DMS53 (cell line): ENCODE data around the gene DCTN2.

Experiments
- DNase-seq: peaks from one replicate; lab custom pipeline; 2025; lab: John Stamatoyannopoulos, UW

DCTN2 gene

DNA sequence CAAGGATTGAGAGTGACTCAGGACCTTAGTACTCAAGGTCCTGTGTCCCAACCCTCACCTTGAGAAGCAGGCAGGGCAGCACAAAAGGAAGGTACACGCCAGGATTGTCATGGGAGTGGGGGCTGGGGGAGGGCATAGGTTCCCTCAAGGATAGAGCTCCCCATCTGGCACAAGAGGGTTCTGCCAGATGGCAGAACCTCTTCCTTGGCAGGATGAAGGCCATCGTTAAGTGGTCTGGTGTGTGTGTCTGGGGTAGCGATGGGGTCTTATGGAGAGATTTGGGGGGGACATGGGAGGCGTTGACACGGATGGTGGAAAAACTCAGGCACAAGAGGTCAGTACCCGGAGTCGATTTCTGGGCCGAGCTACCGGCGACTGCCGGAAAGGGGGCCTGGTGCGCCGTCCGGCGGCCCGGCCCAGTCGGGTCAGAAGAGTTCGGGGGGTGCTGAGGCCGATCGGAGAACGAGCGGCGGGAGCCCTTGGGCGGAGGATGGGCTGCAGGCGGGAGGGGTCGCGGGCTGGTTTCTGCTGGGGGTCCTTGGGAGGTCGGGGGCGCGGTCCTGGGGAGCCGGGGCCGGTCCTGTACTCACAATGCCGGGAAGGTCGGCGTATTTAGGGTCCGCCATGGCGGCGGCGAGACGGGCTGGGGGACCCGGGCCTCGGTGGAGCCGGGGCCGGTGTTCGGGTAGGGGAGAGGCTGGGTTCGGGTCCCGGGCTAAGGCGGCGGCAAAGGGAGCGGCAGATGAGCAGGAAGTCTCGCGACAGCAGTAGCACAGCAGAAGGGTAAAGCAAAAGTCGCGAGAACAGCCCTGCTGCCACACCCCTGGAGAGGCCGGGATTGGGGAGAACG is at the start of gene DCTN2:
Gene DCTN2 (minus strand): TSS at position 755 of the 850 bp plus-strand sequence. CDS start 129 bp downstream, at position 626.
- DNase-seq = peak; percentile 99

DNA sequence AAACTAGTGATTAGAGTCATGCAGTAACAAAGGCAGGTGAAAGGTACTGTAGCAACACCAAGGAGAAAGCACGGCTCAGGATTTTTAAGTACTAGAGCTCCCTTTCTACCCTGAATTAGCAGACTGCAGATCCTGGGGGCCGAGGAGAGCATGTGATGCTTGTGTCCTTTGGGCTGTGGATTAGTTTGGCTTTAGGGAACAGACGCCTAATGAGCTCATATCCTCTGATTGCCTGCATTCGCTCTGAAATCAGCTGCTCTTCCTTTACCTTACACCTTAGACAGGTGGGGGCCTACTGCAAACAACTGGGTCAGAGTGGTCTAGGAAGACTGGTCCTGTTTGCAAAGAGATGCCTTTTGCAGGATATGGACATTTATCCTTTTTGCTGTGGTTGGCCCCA is 46.2 kb upstream of the DCTN2 start:
- DNase-seq = no peak

DNA sequence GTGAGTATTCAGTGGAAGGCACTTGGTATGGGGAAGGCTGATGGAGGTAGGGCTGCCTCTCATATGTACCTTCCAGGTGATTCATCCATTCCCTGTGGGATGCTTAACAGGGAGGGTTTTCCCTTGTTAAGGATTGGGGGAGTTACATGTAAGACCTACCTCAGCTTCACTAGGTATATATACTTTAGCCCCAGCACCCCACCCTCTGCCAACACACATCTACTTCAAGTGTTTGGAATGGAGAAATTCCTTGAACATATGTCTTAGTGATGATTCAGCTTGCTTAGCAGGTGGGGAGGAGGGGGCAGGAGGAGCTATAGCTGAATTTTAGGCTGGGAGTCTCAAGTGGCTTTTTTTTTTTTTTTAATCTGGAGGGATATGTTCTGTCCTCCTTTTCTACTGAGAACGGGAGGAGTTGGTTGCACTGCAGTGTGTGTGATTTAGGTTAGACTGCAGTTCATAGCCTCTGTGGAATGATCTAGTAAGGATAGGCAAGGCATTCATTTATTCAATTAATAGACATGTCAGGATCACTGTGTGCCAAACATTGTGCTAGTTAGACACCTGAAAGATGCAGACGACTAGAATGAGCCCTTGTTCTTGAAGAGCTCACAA is 45.7 kb upstream of the DCTN2 start:
- DNase-seq = no peak

DNA sequence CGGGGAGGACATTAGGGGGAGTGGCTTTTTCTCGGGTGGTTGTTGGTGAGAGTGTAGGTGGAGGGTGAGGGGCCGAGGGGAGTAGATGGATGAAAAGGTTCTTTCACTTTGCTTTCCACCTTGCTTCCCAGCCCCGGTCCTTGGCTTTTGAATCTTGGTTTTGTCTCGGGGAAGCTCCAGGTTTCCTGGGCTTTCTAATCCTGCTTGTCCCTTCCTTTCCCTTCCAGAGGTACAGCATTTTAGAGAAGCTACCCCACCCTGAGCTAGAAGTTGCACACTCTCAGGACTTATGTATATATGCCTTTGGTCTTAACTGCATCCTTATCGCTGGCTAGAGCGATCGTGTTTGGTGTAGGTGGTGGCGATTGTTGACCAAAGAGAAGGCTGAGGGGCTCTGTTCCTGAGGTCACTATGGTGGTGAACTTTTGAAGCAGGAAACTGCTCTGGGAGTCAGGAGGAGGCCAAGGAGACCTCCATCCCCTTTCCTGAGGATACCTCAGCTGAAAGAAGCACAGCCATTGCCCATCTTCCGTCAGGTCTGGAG is 44.9 kb upstream of the DCTN2 start:
- no peak for DNase-seq

DNA sequence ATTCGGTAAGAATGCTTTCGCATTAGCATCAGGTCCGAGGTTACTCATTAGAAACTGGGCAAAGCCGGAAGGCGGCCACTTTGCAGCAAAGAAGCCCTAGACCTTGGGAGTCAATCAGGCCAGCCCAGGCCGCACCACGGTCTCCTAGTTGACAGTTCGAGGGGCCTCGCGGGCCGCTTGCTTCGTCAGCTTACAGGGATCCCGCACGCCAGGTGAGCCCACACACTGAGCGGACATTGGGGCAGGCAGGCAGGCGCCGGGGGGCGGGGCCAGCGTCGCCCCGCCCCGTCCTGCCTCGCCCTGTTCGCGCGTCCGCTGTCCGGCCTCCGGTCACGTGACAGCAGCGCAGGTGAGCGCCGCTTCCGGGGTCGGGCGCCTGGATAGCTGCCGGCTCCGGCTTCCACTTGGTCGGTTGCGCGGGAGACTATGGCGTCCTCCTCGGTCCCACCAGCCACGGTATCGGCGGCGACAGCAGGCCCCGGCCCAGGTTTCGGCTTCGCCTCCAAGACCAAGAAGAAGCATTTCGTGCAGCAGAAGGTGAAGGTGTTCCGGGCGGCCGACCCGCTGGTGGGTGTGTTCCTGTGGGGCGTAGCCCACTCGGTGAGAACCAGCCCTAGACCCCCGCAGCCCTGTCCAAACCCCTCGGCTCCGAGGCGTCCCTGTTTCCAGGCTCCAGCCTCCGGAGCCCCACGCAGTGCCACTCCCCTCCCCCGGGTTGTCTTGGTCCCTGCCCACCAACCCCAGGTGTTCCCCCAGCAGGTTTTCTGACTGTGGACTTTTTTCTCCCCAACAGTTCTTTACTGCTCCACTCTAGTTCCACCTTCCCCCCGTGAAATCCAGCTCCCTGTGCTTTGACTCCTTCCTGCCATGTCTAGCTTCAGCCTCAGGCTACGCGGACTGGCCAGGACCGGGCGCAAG is 44.1 kb upstream of the DCTN2 start, which contains the start of gene PIP4K2C:
Gene PIP4K2C (plus strand): TSS at position 329 of the 918 bp plus-strand sequence. CDS start 98 bp downstream, at position 427.
- DNase-seq = peak; percentile 97

DNA sequence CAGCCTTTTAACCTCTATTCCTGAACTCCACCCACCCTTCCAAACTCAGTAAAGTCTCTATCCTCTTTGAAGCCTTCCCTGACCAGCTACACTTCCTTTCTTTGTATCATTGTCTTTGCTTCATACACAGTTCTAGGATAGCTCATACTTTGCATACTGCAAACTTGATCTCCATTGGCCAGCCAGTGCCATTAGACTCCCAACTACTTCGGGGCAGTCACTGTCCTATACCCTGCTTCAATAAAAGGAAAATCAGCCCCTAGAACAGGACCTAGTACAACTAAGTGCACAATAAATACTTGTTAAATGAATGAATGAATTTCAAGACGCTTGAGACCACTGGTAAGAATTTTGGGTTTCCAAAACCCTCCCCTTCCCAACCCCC is 43.5 kb upstream of the DCTN2 start:
- no peak for DNase-seq

DNA sequence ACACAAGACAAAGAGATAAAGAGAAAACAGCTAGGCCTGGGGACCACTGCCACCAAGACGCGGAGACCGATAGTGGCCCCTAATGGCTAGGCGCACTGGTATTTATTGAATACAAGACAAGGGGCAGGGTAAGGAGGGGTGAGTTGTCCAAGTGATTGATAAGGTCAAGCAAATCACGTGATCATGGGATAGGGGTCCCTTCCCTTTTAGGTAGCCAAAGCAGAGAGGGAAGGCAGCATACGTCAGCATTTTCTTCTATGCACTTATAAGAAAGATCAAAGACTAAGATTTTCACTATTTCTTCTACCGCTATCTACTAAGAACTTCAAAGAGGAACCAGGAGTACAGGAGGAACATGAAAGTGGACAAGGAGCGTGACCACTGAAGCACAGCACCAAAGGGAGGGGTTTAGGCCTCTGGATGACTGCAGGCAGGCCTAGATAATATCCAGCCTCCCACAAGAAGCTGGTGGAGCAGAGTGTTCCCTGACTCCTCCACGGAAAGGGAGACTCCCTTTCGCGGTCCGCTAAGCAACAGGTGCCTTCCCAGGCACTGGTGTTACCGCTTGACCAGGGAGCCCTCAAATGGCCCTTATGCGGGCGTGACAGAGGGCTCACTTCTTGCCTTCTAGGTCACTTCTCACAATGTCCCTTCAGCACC is 42.1 kb upstream of the DCTN2 start:
- peak; percentile 68 for DNase-seq

DNA sequence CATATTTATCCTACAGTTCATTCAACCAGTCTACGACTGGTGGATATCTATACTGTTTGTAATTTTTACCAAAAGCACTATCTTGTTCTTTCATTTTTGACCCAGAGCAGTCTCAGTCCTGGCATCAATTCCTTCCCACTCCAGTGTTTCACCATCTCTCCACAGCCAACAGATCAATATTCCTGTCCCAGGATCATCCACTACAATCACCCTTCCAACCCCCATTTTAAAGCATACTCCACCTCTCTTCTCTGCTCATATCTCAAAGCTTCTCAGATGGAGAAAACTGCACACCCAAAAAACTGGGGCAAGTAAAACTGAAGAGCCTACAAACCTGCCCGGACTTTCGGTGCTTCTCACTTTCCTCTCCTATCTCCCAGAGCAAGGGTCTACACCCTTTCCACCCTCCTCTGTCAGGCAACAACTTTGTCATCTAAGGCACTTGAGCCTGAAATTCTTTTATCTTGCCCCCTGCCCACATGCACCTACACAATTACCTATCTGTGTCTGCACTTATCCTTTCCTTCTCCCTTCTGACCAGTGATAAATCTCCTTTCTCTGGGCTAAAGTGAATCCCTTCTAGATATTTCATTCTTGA is 39.9 kb upstream of the DCTN2 start:
- no peak for DNase-seq

DNA sequence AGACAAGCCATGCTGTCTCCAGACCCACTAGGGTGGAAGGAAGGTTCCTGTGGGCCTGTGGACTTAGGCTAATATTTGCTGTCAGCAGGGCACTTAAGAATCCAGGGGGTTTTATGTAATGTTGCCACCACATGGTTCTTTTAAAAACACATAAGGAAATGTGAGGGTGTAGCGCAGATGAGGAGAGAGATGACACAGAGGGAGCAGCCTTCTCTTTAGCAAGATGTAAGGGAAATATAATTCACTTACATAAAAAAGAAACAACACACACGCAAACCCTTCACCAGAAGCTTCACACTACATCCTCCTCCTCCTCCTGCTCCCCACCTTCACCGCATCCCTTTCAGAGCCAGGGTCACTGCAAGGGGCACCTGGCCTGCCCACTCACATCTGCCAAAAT is 39.1 kb upstream of the DCTN2 start:
- no peak for DNase-seq

DNA sequence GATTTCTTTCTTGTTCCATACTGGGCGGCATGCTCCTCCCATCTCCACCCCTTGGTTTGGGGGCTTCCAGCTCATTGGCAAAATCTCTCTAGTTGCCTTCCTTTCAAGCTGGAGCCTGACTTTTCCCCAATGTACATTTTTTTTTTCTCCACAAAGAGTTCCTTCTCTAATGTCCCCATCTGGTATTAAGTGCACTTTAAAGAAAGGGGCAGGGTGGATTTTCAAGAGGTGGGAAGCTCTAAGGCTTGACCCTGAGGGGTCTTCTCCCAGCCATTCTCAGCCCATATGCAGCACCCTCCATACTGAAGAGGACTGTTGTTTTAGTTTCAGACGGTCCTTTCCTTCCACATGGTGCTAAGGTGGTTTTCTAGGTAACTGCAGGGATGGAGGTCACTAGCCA is 38.2 kb upstream of the DCTN2 start:
- no peak for DNase-seq

DNA sequence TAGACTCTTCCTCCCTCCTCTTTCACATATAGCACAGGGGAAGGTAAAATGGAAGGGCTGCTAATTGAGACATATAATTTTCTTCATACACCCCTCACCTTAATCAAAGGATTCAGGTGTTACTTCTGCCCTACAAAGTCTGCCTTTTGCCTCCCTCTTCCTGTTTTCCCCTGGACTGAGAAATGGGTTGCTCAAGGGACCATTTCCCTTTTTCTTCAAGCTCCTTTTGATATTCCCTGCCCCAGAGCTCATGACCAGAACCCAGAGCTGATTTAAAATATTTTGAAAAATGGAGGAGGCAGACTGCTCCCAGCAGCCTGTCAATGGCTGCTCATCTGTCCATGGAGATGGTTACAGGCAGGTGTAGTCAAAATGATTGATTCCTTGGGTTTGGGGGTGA is 37.7 kb upstream of the DCTN2 start:
- DNase-seq = no peak

DNA sequence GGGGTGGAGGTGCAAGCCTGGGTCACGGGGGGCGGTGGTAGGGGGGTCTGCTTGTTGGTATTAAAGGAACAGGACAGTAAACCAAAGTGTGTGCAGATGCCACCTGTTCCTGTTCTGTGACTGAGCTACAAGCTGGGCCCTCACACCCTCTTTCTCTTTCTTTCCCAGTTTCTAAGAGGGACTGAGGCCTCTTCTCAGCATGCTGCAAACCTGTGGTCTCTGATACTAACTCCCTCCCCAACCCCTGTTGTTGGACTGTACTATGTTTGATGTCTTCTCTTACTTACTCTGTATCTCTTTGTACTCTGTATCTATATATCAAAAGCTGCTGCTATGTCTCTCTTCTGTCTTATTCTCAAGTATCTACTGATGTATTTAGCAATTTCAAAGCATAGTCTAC is 37.1 kb upstream of the DCTN2 start:
- DNase-seq = no peak

DNA sequence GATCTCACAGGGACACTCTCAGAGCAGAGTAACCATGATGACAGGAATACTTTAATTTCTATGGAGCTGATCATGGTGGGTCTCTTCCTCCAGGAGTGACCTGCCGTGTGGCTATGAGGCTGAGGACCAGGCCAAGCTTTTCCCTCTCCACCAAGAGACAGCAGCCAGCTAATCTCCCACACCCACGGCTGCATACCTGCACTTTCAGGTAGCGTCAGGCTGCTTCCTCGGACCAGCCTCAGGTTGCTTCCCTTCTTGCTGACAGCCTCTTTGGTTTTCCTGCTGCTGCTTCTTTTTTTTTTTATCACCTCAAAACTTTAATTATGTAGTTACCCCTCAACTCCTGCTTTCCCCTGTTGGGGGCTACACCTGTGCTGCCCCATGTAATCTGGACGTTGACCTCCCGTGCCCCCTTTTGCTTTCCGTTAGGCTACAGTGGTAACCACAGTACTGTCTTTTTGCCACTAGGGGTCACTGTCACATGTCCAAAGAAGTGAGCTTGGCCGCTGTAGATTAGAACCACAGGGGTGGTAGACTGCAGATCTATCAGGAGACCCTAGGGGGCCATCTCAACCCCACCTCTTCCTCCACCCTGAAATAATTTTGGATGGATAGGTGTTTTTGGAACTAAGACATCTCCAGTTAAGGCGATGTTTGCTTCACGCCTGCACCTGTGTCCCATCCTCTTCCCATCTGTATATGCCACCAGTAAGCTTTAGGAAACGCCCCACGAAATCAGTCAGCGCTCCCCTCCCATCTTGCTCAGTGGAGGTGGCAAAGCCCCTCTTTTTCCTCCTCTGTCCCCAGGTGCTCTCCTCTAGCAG is 36.2 kb upstream of the DCTN2 start:
- peak; percentile 93 for DNase-seq

DNA sequence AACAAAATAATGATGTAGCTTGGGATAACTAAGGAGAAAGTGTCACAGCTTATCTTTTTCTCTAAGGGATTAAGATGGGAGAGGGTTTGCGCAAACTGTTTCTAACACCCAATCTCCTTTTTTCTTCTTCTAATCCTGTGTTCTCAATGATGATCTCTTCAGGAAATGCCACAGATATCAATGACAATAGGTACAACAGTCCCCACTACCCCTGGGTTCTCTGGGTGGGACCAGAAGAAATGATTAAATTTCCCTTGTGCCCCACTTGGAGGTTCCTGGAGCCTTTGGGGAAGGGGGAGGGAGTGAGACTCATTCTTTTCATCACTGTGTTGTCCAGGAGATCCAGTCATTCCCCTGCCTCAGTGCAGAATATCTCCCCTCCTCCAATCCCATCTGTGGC is 35.4 kb upstream of the DCTN2 start:
- no peak for DNase-seq

DNA sequence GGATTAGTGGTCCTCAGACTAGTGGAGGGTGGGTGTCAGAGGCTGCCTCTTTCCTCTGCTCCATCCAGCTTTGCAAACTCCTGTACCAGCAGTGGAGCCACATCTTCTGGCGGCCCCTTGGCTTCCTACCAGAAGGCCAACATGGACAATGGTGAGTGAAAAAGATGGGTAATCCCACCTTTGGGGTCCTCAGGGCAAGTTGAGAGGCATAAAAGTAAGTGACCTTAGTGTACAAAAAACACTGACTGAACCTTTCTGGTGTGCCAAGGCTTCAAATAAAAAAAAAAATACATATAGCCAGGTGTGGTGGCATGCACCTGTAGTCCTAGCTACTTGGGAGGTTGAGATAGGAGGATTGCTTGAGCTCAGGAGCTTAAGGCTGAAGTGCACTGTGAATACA is 34.8 kb upstream of the DCTN2 start:
- no peak for DNase-seq

DNA sequence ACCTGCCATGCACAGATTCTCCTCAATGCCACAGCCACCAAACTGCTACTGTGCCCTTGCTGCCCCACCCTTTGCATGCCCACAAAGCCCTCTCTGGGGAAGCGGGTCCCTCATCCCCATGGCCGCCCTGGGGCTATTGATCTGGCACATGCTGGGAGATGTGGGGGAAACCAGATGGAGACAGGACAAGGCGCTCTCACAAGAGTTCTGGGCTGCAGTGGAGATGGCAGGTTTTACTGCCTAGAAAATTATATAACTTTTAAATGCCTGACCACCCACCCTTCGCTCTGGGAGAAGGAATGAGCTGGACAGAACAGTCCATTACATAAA is 33.4 kb upstream of the DCTN2 start:
- no peak for DNase-seq

DNA sequence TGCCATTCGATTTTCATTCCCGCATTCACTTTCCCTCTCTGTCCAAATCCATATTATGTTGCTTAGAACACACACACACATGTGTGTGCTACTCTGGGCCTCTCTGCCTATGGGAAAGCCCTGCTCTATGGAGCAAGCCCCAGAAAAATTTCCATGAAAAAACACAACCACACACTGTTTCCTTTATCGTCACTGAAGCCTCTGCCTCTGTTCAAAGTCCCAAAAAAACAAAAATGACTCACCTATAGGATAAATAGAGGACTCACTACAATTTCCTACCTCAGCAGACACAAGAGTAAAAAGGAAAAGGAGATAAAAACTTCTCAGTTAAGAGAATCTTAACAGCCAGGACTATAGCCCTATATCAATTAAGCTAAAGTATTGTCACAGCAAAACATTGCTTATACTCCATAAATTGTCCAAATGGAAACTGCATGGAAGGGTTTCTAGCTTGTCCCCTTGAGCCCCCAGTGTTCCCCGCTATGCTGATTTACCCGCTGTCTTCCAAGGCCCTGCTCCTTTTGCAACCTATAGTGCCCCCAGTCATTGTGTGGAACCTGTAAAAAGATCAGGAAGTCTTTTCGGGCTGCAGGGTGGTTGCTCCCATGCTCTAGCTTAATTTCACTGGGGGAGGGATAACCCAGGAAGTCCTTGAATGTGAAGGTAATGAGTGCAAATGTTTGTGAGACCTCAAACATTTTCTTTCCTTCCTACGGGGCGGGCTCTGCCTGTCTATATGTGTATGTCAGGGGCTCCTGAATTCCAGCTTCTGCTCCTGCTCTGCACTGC is 32.9 kb upstream of the DCTN2 start:
- DNase-seq = no peak

DNA sequence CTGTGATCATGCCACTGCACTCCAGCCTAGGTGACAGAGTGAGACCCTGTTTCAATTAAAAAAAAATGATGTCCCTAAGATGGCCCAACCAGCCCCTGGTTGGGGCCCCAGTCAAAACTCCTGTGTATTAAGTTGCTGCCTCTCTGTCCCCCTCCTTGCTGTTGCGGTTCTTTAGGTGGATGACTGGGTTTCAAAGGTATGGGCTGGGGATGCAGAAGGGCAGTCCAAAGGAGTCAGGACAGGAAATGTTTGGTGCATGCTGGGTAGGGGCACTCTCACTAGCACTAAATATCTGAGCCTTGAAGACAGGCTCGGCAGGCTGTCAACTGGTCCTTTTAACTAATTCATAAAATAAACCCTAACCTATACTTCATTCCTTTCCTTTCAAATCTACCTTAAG is 32.0 kb upstream of the DCTN2 start:
- DNase-seq = no peak

DNA sequence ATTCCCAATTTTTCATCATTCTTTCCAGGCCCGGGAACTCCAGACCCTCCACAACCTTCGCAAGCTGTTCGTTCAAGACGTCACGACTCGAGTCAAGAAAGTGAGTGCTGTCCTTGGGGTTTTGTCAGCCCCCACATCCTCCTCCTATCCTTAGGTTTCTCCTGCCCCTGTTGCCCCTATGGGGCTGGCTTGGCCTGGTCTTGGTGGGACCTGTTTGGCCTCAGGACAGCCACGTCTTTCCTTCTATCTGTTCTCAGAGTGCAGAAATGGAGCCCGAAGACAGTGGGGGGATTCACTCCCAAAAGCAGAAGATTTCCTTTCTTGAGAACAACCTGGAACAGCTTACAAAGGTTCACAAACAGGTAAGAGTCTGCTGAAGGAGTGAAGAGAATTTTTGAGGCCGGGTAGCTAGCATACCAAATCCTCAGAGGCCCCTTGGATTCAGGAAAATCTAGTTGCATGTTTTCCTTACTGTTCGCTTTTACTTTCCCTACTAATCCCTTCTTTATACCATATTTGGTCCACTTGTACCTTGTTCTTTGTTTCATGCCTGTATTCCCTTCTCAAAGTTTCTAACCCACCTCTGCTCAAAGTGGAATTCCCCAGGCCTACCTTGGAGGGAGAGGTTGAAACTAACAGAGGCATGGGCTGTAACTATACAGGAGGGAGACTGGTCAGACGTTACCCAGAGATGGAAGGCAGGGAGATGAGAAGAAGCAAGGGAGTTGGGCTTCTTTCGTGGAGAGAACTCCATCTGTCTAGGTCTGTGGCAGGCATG is 31.2 kb upstream of the DCTN2 start:
- no peak for DNase-seq
